Measurements from ENCODE around the gene CXXC5.

DNA sequence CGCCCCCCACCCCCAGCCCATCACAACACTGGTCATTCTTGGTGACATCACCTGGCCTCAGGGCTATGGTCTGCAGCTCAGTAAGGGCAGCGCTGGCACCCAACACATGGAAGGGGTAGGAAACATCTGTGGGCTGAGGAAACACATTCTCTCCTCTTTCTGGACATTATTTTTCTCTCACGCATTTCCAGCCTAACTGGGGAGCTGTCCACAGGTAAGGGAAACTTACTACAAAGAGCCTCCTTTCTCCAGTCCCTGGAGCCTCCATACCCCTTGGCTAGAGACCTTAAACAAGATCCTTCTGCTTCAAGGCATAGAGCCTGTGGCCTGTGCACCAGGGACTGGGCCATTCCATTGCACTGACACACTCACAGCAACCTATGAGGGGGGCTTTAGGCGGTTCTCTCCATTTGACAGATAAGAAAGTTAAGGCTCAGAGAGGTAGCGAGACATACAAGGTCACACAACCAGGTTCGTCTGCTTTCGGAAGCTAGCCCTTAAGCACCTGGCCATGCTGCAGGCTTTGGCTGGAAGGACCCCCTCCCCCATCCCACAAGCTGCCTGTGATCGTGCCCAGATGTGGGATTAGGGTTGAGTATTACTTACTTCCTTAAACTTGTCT, 40.7 kb downstream of the CXXC5 start:
- TF ChIP-seq POLR2A (IDR thresholded peaks at IDR 0.05; ENCODE audit: low read depth, low read length) (no peak), CEBPB (IDR thresholded peaks at IDR 0.05; ENCODE audit: low read depth, low read length) (no peak), RAD21 (IDR thresholded peaks at IDR 0.05; ENCODE audit: low read length) (no peak), MXI1 (IDR thresholded peaks at IDR 0.05; ENCODE audit: borderline replicate concordance, low read depth, low read length) (no peak), MAFK (IDR thresholded peaks at IDR 0.05; ENCODE audit: low read depth, low read length) (no peak), FOS (IDR thresholded peaks at IDR 0.05; ENCODE audit: low read depth, low read length) (no peak), MAZ (IDR thresholded peaks at IDR 0.05; ENCODE audit: borderline replicate concordance, low read depth, low read length) (no peak), BHLHE40 (IDR thresholded peaks at IDR 0.05; ENCODE audit: low read depth, low read length) (no peak), RCOR1 (IDR thresholded peaks at IDR 0.05; ENCODE audit: insufficient replicate concordance, low read length) (no peak), RFX5 (IDR thresholded peaks at IDR 0.05; ENCODE audit: low read depth, low read length) (no peak), SMC3 (IDR thresholded peaks at IDR 0.05; ENCODE audit: low read depth, low read length) (no peak), NFE2L2 (IDR thresholded peaks at IDR 0.05; ENCODE audit: low read depth, low read length) (no peak)
- TF ChIP-seq, protein P1, sequence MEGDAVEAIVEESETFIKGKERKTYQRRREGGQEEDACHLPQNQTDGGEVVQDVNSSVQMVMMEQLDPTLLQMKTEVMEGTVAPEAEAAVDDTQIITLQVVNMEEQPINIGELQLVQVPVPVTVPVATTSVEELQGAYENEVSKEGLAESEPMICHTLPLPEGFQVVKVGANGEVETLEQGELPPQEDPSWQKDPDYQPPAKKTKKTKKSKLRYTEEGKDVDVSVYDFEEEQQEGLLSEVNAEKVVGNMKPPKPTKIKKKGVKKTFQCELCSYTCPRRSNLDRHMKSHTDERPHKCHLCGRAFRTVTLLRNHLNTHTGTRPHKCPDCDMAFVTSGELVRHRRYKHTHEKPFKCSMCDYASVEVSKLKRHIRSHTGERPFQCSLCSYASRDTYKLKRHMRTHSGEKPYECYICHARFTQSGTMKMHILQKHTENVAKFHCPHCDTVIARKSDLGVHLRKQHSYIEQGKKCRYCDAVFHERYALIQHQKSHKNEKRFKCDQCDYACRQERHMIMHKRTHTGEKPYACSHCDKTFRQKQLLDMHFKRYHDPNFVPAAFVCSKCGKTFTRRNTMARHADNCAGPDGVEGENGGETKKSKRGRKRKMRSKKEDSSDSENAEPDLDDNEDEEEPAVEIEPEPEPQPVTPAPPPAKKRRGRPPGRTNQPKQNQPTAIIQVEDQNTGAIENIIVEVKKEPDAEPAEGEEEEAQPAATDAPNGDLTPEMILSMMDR (conservative IDR thresholded peaks at IDR 0.05; ENCODE audit: low read depth, low read length) = no peak
- TF ChIP-seq, protein P2, sequence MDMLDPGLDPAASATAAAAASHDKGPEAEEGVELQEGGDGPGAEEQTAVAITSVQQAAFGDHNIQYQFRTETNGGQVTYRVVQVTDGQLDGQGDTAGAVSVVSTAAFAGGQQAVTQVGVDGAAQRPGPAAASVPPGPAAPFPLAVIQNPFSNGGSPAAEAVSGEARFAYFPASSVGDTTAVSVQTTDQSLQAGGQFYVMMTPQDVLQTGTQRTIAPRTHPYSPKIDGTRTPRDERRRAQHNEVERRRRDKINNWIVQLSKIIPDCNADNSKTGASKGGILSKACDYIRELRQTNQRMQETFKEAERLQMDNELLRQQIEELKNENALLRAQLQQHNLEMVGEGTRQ (IDR thresholded peaks at IDR 0.05; ENCODE audit: low read depth, low read length) = no peak

All from IMR-90 (cell line).